ENCODE measurements around the gene SPTB.

The SPTB gene

GRCh38 chr14:64790478-64790877, 89.2 kb downstream of the SPTB start:
- DNase-seq (ENCODE audit: low spot score) = no peak

DNA sequence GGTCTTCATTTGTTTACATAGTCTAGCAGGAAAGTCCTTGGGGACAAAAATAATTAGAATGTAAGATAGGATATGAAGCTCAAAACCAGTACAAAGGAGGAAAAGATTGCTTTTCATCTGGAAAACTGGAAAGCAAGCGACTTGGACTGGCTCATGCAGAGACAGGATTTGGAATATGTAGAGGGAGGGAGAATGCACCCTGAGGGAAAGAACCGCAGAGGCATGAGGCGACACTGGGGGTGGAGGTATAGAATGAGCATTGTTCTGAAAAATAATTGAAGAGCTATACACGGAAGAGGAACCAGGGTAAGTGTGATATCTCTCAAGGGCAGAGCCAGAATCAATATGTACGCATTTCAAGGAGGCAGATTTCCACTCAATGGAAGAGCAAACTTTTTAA, 90.0 kb downstream of the SPTB start:
- DNase-seq (ENCODE audit: low spot score) = no peak

DNA sequence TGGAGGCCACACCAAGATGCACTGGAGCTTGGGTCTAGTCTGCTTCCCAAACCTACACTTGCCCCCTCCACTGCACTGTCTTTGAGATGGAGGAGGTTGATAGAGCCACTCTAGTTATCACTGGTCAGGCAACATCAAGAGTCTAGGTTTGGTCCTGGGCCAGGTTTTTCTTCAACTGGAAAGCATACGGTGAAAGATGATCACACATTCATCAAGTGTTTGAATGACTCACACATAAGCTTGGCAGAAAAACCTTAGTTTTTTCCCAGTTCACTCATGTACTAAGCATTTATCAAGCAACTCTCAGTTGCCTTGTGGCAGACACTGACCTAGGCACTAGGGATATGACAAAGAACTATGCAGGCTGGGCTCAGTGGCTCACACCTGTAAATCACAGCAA, 91.0 kb downstream of the SPTB start:
- DNase-seq (ENCODE audit: low spot score) = no peak

DNA sequence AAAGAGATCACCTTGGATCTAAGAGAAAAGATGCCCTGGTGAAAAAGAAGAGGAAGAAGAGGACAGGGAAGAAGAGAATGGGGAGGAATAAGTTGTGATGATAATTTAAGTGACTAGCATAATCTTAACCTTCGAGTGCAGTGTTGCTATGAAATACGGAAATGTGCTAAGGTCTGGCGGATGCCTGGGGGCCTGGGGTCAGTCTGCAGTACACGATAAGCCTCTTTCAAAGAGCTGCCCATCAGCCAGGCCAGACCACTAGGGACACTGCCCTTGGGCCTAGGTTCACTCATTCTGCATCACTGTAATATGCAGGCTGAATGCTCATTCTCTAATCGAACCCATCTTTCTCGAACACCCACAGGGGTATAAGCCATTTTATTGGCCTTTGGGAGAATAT, 92.1 kb downstream of the SPTB start:
- DNase-seq (ENCODE audit: low spot score) = no peak

DNA sequence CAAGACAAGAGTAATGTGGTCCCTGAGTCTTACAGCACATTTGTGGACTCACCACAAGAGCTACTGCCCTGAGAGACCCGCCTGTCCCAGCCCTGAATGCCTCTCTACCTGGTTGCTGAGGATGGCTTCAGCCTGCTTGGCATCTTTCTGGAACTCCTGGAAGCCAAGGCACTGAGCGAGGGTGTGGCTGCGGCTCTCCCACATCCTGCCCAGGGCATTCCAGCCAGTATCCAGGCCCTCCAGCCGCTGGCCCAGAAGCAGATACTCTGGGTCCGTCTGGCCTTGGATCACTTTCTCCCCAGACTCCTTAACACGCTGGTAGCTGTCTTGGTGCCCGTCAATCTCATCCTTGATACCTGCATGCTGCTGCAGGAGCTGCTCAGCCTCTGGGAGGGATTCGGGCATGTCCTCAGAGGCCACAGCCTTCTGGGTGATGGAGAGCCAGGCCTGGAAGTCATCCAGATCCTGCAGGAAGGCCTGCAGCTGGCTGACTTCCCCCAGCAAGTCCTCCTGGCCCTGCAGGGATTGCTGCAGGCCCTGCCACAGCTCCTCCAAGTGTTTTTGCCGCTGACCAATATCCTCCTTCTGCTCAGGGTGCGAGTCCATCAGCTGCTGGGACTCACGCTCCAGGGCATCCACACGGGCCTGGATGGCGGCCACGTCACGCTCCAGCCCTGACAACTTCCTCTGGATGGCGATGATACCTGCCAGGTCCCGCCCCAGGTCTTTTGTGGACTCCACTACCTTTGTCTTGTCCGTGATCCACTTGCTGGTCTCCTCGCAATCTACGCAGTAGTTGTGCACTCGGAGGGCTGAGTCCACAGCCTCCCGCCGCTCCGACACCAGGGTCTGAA, 93.2 kb downstream of the SPTB start:
- no peak for DNase-seq (ENCODE audit: low spot score)

DNA sequence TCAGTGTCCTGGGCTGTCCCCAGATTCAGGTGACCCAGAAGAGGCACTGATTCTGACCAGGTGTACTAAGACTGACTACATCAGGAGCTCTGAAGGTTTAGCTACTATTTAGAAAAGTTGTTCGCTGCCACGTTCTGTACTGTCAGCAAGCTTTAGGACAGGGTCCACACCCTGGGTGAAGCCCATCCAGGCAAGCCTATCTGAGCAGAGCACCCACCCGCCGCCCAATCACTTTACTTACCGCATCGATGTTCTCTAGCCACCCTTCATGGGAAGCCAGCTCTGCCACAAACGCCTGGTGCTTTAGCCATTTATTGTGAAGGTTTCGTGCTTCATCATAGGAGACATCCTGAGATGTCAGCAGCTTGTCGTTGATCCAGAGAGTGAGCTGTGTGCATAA, 95.7 kb downstream of the SPTB start:
- no peak for DNase-seq (ENCODE audit: low spot score)

GRCh38 chr14:64782196-64782595, 97.5 kb downstream of the SPTB start:
- DNase-seq (ENCODE audit: low spot score) = no peak

DNA sequence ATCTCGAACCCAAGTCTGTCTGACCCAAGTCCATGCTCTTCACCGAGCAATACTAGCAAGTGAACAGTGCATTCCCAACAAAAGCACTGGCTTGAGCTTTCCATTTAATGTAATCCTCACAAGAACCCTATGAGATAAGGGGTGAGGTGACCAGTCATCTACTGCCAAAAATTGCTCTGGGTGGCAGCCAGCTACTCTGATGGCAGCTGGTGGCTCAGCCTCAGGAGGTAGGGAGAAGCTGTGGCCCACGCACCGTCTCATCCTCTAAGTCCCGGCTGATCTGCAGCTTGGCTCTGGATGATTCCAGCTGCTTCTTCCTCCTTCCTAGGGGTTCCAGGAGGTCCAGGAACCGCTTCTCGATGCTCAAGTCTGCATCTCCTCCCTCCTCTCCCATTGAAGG, 100.2 kb downstream of the SPTB start:
- DNase-seq (ENCODE audit: low spot score) = no peak

- no peak for DNase-seq (ENCODE audit: low spot score)
These were observed 101.5 kb downstream of the SPTB start for GRCh38 chr14:64778104-64778754.

GRCh38 chr14:64777461-64777860, 102.2 kb downstream of the SPTB start:
- DNase-seq (ENCODE audit: low spot score) = no peak

DNA sequence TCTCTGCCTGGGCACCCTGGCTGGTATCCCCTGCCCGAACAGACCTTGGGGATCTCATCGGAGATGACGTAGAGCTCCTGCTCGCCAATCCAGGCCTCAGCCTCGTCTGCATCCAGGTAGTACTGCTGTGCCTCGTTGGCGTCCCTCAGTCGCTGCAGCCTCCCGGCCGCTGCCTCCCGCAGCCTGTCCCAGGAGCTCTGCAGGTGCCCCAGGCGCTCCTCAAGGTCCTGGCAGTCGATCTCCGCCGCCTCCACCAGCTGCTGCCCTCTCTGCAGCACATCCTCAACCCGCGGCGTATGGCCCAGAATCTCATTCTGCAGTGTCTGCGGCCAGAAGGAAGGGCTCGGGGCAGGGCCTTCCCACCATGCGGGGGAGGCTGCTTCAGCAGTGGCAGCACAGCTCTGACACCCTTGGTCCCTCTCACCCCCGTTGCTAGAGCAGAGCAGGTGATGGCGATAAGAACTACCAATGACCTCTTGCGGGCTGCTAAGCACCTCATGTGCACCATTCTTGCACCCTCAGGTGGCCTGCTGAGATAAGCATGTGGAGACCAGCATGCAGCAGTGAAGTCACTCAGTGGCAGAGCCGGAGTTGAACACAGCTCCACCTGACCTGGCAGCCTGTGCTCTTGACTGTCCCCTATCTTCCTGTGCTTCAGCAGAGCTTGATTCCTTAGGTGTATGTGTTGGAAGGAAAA, 104.5 kb downstream of the SPTB start:
- no peak for DNase-seq (ENCODE audit: low spot score)

DNA sequence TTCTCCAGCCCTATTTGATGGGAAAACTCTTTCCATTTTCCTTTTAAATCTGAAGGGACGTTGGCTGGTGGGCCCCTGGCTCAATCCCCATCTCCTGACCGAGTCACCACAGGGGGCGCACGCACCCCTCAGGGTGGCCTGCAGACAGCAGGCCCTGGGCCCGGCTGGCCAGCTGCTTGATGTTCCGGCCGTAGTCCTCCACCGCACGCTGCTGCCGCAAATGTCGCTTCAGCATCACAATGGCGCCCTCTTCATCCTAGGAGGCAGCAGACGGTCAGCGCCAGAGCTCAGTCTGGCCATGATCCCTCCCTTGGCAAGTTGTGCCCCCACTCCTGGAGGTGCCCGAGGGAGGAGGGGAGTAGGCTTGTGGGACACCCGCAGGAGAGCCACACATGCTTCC, 105.4 kb downstream of the SPTB start:
- DNase-seq (ENCODE audit: low spot score) = no peak

GRCh38 chr14:64773577-64773976, 106.1 kb downstream of the SPTB start:
- DNase-seq (ENCODE audit: low spot score) = no peak

- no peak for DNase-seq (ENCODE audit: low spot score)
These were observed 106.7 kb downstream of the SPTB start for GRCh38 chr14:64773046-64773445.

DNA sequence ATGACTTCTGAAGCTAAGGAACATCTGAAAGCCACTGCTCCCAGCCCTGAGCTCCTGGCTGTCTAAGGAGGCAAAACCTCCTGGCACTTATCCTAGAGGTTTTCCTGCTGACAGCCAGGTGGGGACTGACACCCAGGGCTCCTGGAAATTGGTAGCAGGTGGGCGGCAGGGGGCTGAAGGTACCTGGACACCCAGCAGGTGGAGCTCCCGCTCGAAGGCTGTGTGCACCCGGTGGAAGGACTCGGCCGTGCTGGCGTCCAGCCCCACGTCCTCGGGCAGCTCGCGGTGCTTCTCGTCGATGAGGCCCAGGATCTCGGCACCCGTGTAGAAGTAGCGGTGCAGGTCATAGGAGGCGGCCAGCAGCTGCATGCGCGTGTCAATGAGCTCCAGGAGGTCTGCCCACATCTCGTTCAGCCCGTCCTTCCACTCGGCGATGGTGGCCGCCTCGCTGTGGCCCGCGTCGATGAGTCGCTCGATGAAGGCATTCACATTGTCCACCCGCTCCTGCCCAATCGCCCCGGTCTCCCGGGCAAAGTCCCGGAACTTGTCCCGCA, 107.2 kb downstream of the SPTB start:
- DNase-seq (ENCODE audit: low spot score) = no peak

DNA sequence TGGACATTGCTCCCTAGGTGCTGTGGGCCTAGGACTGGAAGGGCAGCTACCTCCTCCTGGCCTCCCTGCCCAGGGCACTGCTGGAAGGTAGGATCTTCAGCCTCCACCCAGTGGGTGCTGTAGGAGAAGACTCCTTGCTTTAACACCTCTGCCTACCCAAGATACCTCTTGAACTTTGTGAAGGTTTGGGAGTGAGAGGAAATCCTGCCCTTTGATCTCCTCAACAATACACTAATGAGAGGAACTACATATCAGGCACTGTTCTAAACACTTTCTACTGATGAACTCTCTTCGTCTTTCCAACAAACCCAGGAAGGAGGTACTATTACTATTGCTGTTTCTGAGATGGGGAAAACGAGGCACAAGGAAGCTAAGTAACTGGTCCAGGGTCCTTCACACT, 108.5 kb downstream of the SPTB start:
- no peak for DNase-seq (ENCODE audit: low spot score)

- DNase-seq (ENCODE audit: low spot score) = no peak
These were observed 109.0 kb downstream of the SPTB start for GRCh38 chr14:64770751-64771150.

- no peak for DNase-seq (ENCODE audit: low spot score)
These were observed 110.3 kb downstream of the SPTB start for GRCh38 chr14:64769096-64770020.

DNA sequence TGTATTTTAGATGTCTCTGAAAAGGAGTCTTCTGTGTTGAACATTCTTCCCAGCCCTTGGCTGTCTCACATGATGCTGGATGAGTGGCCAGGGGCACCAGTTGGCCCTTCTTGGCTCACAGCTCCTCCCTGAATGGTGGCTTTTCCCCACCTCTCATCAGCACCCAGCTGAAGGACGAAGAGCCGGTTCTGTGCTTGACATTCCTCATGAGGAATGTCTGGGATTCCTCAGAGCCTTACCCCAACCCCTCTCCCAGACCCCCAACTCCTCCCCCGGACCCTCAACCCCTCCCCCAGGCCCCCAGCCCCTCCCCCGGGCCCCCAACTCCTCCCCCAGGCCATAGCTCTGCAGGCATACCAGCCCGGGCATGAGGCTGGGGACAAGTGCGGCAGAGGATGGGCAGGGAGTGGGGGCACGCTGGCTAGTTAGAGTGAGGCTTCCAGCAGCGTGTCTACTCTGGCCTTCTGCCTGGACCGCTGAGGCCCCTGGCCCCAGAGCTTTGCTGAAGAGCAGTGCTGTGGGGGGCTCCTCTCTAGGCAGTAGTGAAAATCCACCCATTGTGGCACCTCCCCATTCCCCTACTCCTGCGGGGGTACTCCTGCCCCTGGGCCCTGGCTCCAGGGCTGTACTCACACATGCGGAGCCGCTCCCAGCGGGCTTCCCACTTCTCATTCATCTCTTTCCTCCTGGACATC, 111.2 kb downstream of the SPTB start:
- DNase-seq (ENCODE audit: low spot score) = no peak

DNA sequence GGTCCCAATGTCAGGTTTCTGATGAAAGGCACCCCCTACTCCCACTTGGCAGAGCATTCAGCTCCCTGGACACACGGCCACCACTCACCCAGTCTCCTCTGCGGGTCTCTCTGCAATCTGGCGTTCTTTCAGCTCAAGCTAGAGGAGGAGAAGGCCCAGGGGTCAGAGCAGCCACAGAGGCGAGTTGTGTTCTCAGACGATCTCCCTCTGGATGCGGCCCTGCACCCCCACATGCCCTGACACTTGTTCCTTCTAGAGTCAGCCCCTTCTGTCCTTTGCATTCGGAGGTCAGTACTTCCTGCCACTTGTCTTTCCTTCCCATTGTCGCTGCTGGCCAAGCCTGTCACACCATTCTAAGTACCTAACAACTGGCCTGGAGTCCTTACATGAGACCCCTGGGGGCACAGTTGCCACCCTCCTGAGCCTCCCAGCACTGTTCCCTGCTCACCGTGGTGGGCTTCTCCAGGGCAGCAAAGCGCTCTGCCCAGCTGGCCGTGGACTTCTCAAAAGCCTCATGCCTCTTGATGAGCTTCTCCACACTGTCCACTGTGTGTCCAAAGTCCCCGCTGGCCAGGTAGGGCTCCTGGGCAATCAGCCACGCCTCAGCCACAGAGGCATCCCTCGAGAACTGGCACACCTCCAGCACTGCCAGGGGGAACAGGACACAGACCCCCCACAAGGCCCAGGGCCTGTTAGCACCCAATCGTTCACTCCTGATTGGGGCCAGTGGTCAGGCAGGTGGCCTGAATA, 112.3 kb downstream of the SPTB start:
- DNase-seq (ENCODE audit: low spot score) = no peak
